ENCODE data around the gene CAPN3. TPM values are rescaled to one million over a fixed set of nuclear protein-coding genes. Genes with fewer than 3 reads are reported as not detected.
A peak's percentile ranks its signal among the peaks of the same experiment; 100 is the strongest.

The CAPN3 gene
- total RNA-seq (2021) (0.54 and 0.55 TPM in 2 replicates), Bru-seq, nascent RNA (percentile 24 among the genes with signal in this experiment), BruChase-seq, experiment 1, labeled RNA remaining after a 2-hour chase (percentile 42 among the genes with signal in this experiment), BruChase-seq, experiment 2, labeled RNA remaining after a 6-hour chase (percentile 34 among the genes with signal in this experiment)
- long read RNA-seq = 0 reads

GRCh38 chr15:42359249-42359648, at the start of gene CAPN3:
Gene CAPN3 (plus strand): TSS chr15:42359501. CDS start chr15:42359806, 305 bp downstream.
- intact Hi-C loops (cut with micrococcal nuclease; ENCODE audit: unreplicated experiment) = no loop called here
- Histone ChIP-seq H3K27ac (ENCODE audit: low read depth, low read length, poor library complexity, severe bottlenecking) (no peak within 1 kb of the TSS), H3K4me3 (ENCODE audit: low read depth, low read length, poor library complexity, severe bottlenecking) (no peak within 1 kb of the TSS), H3K36me3 (ENCODE audit: insufficient read depth, low read length, poor library complexity, severe bottlenecking) (no peaks in the 10 kb centered on the region), H3K4me1 (ENCODE audit: insufficient read depth, low read length, poor library complexity, severe bottlenecking) (peaks cover 1% of the 10 kb centered on the region), H3K27me3 (replicated peaks; ENCODE audit: insufficient read depth, low read depth, low read length, poor library complexity) (no peaks in the 10 kb centered on the region), H3K9me3 (ENCODE audit: low read depth, low read length, poor library complexity, severe bottlenecking) (no peaks in the 10 kb centered on the region)
- no peak for DNase-seq (ENCODE audit: low spot score)
- CTCF ChIA-PET = no interaction called here
- TF ChIP-seq CTCF (conservative IDR thresholded peaks at IDR 0.05; ENCODE audit: low read depth, low read length) = no peak
- TF ChIP-seq EZH2 (IDR thresholded peaks at IDR 0.05; ENCODE audit: borderline replicate concordance, low read depth, low read length, poor library complexity, severe bottlenecking) = no peak
- POLR2A ChIA-PET (ENCODE audit: low non-redundant PET) = interaction anchor here (0.5 kb wide), 1 partner anchor 1655 kb away, joined by 4 read pairs; no protein-coding TSS in a partner anchor
- BruUV-seq (replicated peaks) = no TSS peak

GRCh38 chr15:42313463-42313862, 45.8 kb upstream of the CAPN3 start:
- DNase-seq (ENCODE audit: low spot score) = no peak
- POLR2A ChIA-PET (ENCODE audit: low non-redundant PET) = no interaction called here
- intact Hi-C loops (cut with micrococcal nuclease; ENCODE audit: unreplicated experiment) = loop anchor here (10.0 kb wide), 1 partner anchor 61 kb away; no protein-coding TSS in a partner anchor
- TF ChIP-seq EZH2 (IDR thresholded peaks at IDR 0.05; ENCODE audit: borderline replicate concordance, low read depth, low read length, poor library complexity, severe bottlenecking) (no peak), CTCF (conservative IDR thresholded peaks at IDR 0.05; ENCODE audit: low read depth, low read length) (no peak)
- Histone ChIP-seq H3K4me3 (ENCODE audit: low read depth, low read length, poor library complexity, severe bottlenecking) (no peak overlapping the region), H3K4me1 (ENCODE audit: insufficient read depth, low read length, poor library complexity, severe bottlenecking) (peaks cover 6% of the 10 kb centered on the region), H3K36me3 (ENCODE audit: insufficient read depth, low read length, poor library complexity, severe bottlenecking) (no peaks in the 10 kb centered on the region), H3K9me3 (ENCODE audit: low read depth, low read length, poor library complexity, severe bottlenecking) (no peaks in the 10 kb centered on the region), H3K27ac (ENCODE audit: low read depth, low read length, poor library complexity, severe bottlenecking) (no peak overlapping the region), H3K27me3 (replicated peaks; ENCODE audit: insufficient read depth, low read depth, low read length, poor library complexity) (no peaks in the 10 kb centered on the region)
- CTCF ChIA-PET = no interaction called here
- BruUV-seq (replicated peaks) = no TSS peak

GRCh38 chr15:42314818-42315217, 44.5 kb upstream of the CAPN3 start:
- Histone ChIP-seq H3K36me3 (ENCODE audit: insufficient read depth, low read length, poor library complexity, severe bottlenecking) (no peaks in the 10 kb centered on the region), H3K4me3 (ENCODE audit: low read depth, low read length, poor library complexity, severe bottlenecking) (no peak overlapping the region), H3K4me1 (ENCODE audit: insufficient read depth, low read length, poor library complexity, severe bottlenecking) (peaks cover 6% of the 10 kb centered on the region), H3K27me3 (replicated peaks; ENCODE audit: insufficient read depth, low read depth, low read length, poor library complexity) (no peaks in the 10 kb centered on the region), H3K27ac (ENCODE audit: low read depth, low read length, poor library complexity, severe bottlenecking) (no peak overlapping the region), H3K9me3 (ENCODE audit: low read depth, low read length, poor library complexity, severe bottlenecking) (no peaks in the 10 kb centered on the region)
- intact Hi-C loops (cut with micrococcal nuclease; ENCODE audit: unreplicated experiment) = loop anchor here (10.0 kb wide), 1 partner anchor 60 kb away; no protein-coding TSS in a partner anchor
- POLR2A ChIA-PET (ENCODE audit: low non-redundant PET) = no interaction called here
- TF ChIP-seq EZH2 (IDR thresholded peaks at IDR 0.05; ENCODE audit: borderline replicate concordance, low read depth, low read length, poor library complexity, severe bottlenecking) (no peak), CTCF (conservative IDR thresholded peaks at IDR 0.05; ENCODE audit: low read depth, low read length) (no peak)
- no TSS peak for BruUV-seq (replicated peaks)
- DNase-seq (ENCODE audit: low spot score) = no peak
- CTCF ChIA-PET = no interaction called here
